Upper lobe of left lung (tissue), 4 donors: ENCODE measurements around the gene LAMC2.

ENCODE experiments used
- CTCF ChIP-seq, 6 experiments: fragments of 450-650 bp in 4 of 6; fragments of 200-600 bp in 2 of 6; sonication (generic) in 2 of 6; IDR thresholded peaks; one replicate each; pipeline ENCODE4 v1.5.1; 2016 to 2019; ENCODE audit warnings: antibody characterized with exemption in 6 of 6
- POLR2A ChIP-seq, 4 donors: fragments of 450-650 bp; IDR thresholded peaks; one replicate each; pipeline ENCODE4 v1.5.1; 2016 to 2017; ENCODE audit warnings: antibody characterized with exemption in 4 of 4, mild to moderate bottlenecking in 2 of 4
- POLR2AphosphoS5 ChIP-seq, 2 donors: sonication (generic); formaldehyde crosslinking; IDR thresholded peaks; one replicate each; pipeline ENCODE4 v1.5.1; 2017; ENCODE audit warnings: antibody characterized with exemption in 2 of 2

GRCh38 chr1:183249941-183250452, 63.9 kb downstream of the LAMC2 start:
- TF ChIP-seq POLR2AphosphoS5 (IDR thresholded peaks at IDR 0.05): no peak
- no peak for TF ChIP-seq POLR2A (IDR thresholded peaks at IDR 0.05)
- no peak for TF ChIP-seq CTCF (IDR thresholded peaks at IDR 0.05)
